Mesenchymal stem cell (in vitro differentiated cells and primary cell): ENCODE results near the gene INTS6L.

Experiments
- DNase-seq: peaks from one replicate; pipeline ENCODE4 v3.0.0-alpha.2; 2013
- H2AFZ ChIP-seq: one replicate; pipeline ENCODE4 v1.6.1; 2013; ENCODE audit warnings: low read depth, mild to moderate bottlenecking, control low read depth, inconsistent platforms, low read length, moderate library complexity
- H2AK5ac ChIP-seq: 2 replicates; pipeline ENCODE4 v1.6.1; 2013; ENCODE audit warnings: low read length, moderate library complexity, mild to moderate bottlenecking, inconsistent platforms; ENCODE audit not compliant: severe bottlenecking
- H2BK120ac ChIP-seq: one replicate; pipeline ENCODE4 v1.6.1; 2013; ENCODE audit warnings: low read depth, mild to moderate bottlenecking, inconsistent platforms, low read length, moderate library complexity
- H2BK12ac ChIP-seq, 2 experiments: one replicate each; pipeline ENCODE4 v1.6.1; 2013; ENCODE audit warnings: inconsistent platforms in 2 of 2, low read length in 2 of 2, mild to moderate bottlenecking in 2 of 2, moderate library complexity in 2 of 2, control low read depth in 1 of 2
- H2BK15ac ChIP-seq: one replicate; pipeline ENCODE4 v1.6.1; 2013; ENCODE audit warnings: mild to moderate bottlenecking, low read depth, inconsistent platforms; ENCODE audit not compliant: poor library complexity, severe bottlenecking
- H2BK5ac ChIP-seq: 2 replicates; pipeline ENCODE4 v1.6.1; 2013; ENCODE audit warnings: low read depth, mild to moderate bottlenecking, low read length, control low read depth, inconsistent platforms; ENCODE audit not compliant: poor library complexity, severe bottlenecking
- H3K14ac ChIP-seq, 2 experiments: one replicate each; pipeline ENCODE4 v1.6.1; 2013; ENCODE audit warnings: inconsistent platforms in 2 of 2, low read length in 2 of 2, control low read depth in 1 of 2, mild to moderate bottlenecking in 1 of 2, moderate library complexity in 1 of 2
- H3K18ac ChIP-seq, 2 experiments: one replicate each; pipeline ENCODE4 v1.6.1; 2013; ENCODE audit warnings: inconsistent platforms in 2 of 2, low read length in 2 of 2, control low read depth in 1 of 2, low read depth in 1 of 2, mild to moderate bottlenecking in 1 of 2
- H3K23ac ChIP-seq, 2 experiments: one replicate each; pipeline ENCODE4 v1.6.1; 2013; ENCODE audit warnings: inconsistent platforms in 2 of 2, low read length in 2 of 2, mild to moderate bottlenecking in 2 of 2, moderate library complexity in 2 of 2, control low read depth in 1 of 2
- H3K27ac ChIP-seq: 2 replicates; pipeline ENCODE4 v1.5.1; 2013; ENCODE audit warnings: mild to moderate bottlenecking, moderate library complexity, low read length, control low read depth, inconsistent platforms; ENCODE audit not compliant: poor library complexity, severe bottlenecking
- H3K27me3 ChIP-seq, 2 experiments: 2 replicates each; pipeline versions ENCODE4 v1.6.1 to v1.7.0; 2013; ENCODE audit warnings: low read length in 2 of 2, mild to moderate bottlenecking in 2 of 2, moderate library complexity in 2 of 2, control low read depth in 1 of 2, inconsistent platforms in 1 of 2; ENCODE audit not compliant: control insufficient read depth in 1 of 2, insufficient read depth in 1 of 2
- H3K36me3 ChIP-seq, 2 experiments: 2 replicates each; pipeline versions ENCODE4 v1.6.1 to v1.7.0; 2013; ENCODE audit warnings: low read length in 2 of 2, control low read depth in 1 of 2, inconsistent platforms in 1 of 2, low read depth in 1 of 2, mild to moderate bottlenecking in 1 of 2; ENCODE audit not compliant: insufficient read depth in 2 of 2, control insufficient read depth in 1 of 2
- H3K4ac ChIP-seq, 2 experiments: one replicate each; pipeline ENCODE4 v1.6.1; 2013; ENCODE audit warnings: inconsistent platforms in 2 of 2, low read length in 2 of 2, mild to moderate bottlenecking in 2 of 2, moderate library complexity in 2 of 2, control low read depth in 1 of 2, low read depth in 1 of 2
- H3K4me1 ChIP-seq: 2 replicates; pipeline ENCODE4 v1.6.1; 2013; ENCODE audit warnings: low read depth, low read length, control low read depth; ENCODE audit not compliant: control insufficient read depth, insufficient read depth
- H3K4me2 ChIP-seq: 2 replicates; pipeline ENCODE4 v1.6.1; 2013; ENCODE audit warnings: low read length, mild to moderate bottlenecking, inconsistent platforms; ENCODE audit not compliant: poor library complexity, severe bottlenecking
- H3K4me3 ChIP-seq, 2 experiments: 2 replicates each; pipeline versions ENCODE4 v1.5.1 to v1.7.0; 2013; ENCODE audit warnings: low read length in 2 of 2, mild to moderate bottlenecking in 2 of 2, control low read depth in 1 of 2, low read depth in 1 of 2; ENCODE audit not compliant: insufficient read depth in 1 of 2
- H3K79me1 ChIP-seq: replicated peaks from 2 replicates; pipeline ENCODE4 v1.6.1; 2013; ENCODE audit warnings: mild to moderate bottlenecking, control low read depth, low read length, inconsistent platforms; ENCODE audit not compliant: poor library complexity, severe bottlenecking
- H3K9ac ChIP-seq: 2 replicates; pipeline ENCODE4 v1.7.0; 2013; ENCODE audit warnings: mild to moderate bottlenecking, low read length, moderate library complexity
- H3K9me3 ChIP-seq: 2 replicates; pipeline ENCODE4 v1.7.0; 2013; ENCODE audit warnings: mild to moderate bottlenecking, low read length; ENCODE audit not compliant: control insufficient read depth
- H4K8ac ChIP-seq: one replicate; pipeline ENCODE4 v1.6.1; 2013; ENCODE audit warnings: inconsistent platforms, mild to moderate bottlenecking, low read length, moderate library complexity
- H4K91ac ChIP-seq: one replicate; pipeline ENCODE4 v1.6.1; 2013; ENCODE audit warnings: mild to moderate bottlenecking, low read length, inconsistent platforms
- WGBS: methylation state at CpG from one replicate; pipeline ENCODE4 v1.1.7; 2013; ENCODE audit warnings: mixed read lengths; 5-methylcytosine and 5-hydroxymethylcytosine counted together

INTS6L gene

DNA sequence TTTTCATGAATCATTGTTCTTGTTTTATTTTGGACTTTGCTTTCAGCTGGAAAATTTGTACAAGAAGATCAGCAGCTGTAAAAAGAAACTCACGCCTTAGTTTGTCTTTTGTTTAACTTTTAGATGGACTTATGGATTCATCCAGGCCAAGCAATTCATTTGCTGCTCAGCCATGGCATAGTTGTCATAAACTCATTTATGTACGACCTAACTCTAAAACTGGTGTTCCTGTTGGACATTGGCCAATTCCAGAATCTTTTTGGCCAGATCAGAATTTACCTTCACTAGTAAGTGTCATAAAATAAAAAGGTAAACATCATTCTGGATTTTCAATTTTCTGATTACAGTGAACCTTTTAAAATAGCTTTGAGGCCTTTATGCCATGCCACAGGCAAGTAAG, 29.1 kb downstream of the INTS6L start:
- Histone ChIP-seq H3K18ac (no peak overlapping the region), H3K36me3 (no peaks in the 10 kb centered on the region), H3K9me3 (no peaks in the 10 kb centered on the region), H3K4me3 (no peak overlapping the region), H2BK120ac (no peak overlapping the region), H4K91ac (no peak overlapping the region), H2AFZ (no peak overlapping the region), H3K14ac (no peak overlapping the region), H2BK12ac (no peak overlapping the region), H2BK5ac (no peak overlapping the region), H3K27me3 (no peaks in the 10 kb centered on the region), H2AK5ac (no peak overlapping the region), H3K9ac (no peak overlapping the region), H2BK15ac (no peak overlapping the region), H3K79me1 (no peaks in the 10 kb centered on the region), H3K4ac (no peak overlapping the region), H3K4me1 (no peaks in the 10 kb centered on the region), H3K27ac (no peak overlapping the region), H3K4me2 (no peak overlapping the region), H3K23ac (no peak overlapping the region), H4K8ac (no peak overlapping the region)
- 100% methylated on average over 1 of the region's 2 CpGs for WGBS
- no peak for DNase-seq

DNA sequence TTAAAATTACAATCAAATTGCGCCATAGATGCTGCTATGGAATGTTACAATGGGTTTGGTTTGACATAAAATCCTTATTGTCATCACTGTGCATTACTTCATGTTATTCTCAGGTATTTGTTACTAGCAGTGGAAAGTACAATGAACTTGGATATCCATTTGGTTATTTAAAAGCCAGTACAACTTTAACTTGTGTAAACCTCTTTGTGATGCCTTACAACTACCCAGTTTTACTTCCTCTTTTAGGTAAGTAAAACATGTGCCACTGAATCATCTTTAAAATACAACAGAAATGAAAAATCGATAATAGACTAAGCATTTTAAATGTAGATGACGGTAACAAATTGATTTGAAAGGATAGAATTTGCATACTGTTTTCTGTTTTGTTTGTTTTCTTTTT, 35.6 kb downstream of the INTS6L start:
- Histone ChIP-seq H3K9ac (no peak overlapping the region), H3K18ac (no peak overlapping the region), H3K27ac (no peak overlapping the region), H2AK5ac (no peak overlapping the region), H3K79me1 (no peaks in the 10 kb centered on the region), H3K23ac (no peak overlapping the region), H3K4me3 (no peak overlapping the region), H2BK12ac (no peak overlapping the region), H2AFZ (no peak overlapping the region), H3K4me1 (no peaks in the 10 kb centered on the region), H3K27me3 (no peaks in the 10 kb centered on the region), H3K9me3 (no peaks in the 10 kb centered on the region), H4K8ac (no peak overlapping the region), H2BK120ac (no peak overlapping the region), H4K91ac (no peak overlapping the region), H3K36me3 (peaks cover 0 to 4% of the 10 kb centered on the region in 2 experiments), H3K14ac (no peak overlapping the region), H3K4ac (no peak overlapping the region), H2BK5ac (no peak overlapping the region), H2BK15ac (no peak overlapping the region), H3K4me2 (no peak overlapping the region)
- WGBS: 100% methylated on average over 1 of the region's 3 CpGs
- DNase-seq: no peak

DNA sequence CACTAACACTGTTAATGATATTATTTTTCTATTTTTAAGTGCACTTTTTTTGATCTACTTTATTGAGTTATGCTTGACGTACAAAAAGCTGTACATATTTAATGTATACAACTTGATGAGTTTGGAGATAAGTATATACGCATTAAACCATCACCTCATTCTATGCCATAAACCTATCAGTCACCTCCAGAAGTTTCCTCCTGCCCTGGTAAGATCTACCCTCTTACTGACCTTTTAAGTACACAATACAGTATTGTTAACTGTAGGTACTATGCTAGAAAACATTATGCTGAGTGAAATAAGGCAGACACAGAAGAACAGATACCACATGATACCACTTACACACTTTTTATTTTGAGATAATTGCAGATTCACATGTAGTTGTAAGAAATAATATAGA, 36.9 kb downstream of the INTS6L start:
- Histone ChIP-seq H3K79me1 (no peaks in the 10 kb centered on the region), H3K23ac (no peak overlapping the region), H3K4me1 (no peaks in the 10 kb centered on the region), H3K27me3 (no peaks in the 10 kb centered on the region), H3K4me3 (no peak overlapping the region), H2BK120ac (no peak overlapping the region), H3K27ac (no peak overlapping the region), H3K18ac (no peak overlapping the region), H2BK5ac (no peak overlapping the region), H3K4me2 (no peak overlapping the region), H3K14ac (no peak overlapping the region), H2AK5ac (no peak overlapping the region), H3K4ac (no peak overlapping the region), H3K9me3 (no peaks in the 10 kb centered on the region), H3K36me3 (peaks cover 0 to 4% of the 10 kb centered on the region in 2 experiments), H4K91ac (no peak overlapping the region), H4K8ac (no peak overlapping the region), H3K9ac (no peak overlapping the region), H2BK15ac (no peak overlapping the region), H2BK12ac (no peak overlapping the region), H2AFZ (no peak overlapping the region)
- WGBS: no CpG with 5 or more reads among the region's 2 CpGs
- DNase-seq: no peak

DNA sequence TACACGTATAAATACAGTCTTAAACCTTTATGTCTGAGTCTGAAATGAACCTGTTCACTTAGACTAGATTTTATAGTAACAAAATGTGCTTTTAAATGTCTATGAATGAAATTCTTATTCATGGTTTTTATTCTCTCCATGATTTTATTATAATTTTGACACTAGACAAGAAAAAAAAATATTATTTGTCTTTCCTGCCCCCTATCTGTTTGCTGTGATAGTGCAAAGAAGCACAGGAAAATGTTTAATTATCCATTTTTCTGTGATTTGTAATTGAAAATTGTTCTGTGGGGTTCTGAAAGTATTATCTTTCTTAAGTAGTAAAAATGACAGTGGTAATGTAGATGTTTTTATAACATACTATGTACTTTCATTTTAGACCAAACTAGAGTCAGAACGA, 52.0 kb downstream of the INTS6L start:
- no peak overlapping the region for H3K9ac ChIP-seq
- no peak overlapping the region for H3K4me2 ChIP-seq
- no peak for DNase-seq
- no peaks in the 10 kb centered on the region for H3K27me3 ChIP-seq
- H2AFZ ChIP-seq: no peak overlapping the region
- H2BK5ac ChIP-seq: no peak overlapping the region
- H2AK5ac ChIP-seq: no peak overlapping the region
- H3K4me3 ChIP-seq: no peak overlapping the region
- H3K4ac ChIP-seq: no peak overlapping the region
- H3K23ac ChIP-seq: no peak overlapping the region
- no peak overlapping the region for H4K91ac ChIP-seq
- no peak overlapping the region for H4K8ac ChIP-seq
- no peak overlapping the region for H3K18ac ChIP-seq
- no peaks in the 10 kb centered on the region for H3K4me1 ChIP-seq
- H3K9me3 ChIP-seq: no peaks in the 10 kb centered on the region
- H3K27ac ChIP-seq: no peak overlapping the region
- 100% methylated on average over 1 of the region's 2 CpGs for WGBS
- H3K79me1 ChIP-seq: peaks cover 1% of the 10 kb centered on the region
- H3K14ac ChIP-seq: no peak overlapping the region
- H2BK15ac ChIP-seq: no peak overlapping the region
- no peak overlapping the region for H2BK120ac ChIP-seq
- H2BK12ac ChIP-seq: no peak overlapping the region
- H3K36me3 ChIP-seq: peaks cover 0 to 5% of the 10 kb centered on the region in 2 experiments
